ENCODE measurements around the gene MALL. TPM values are rescaled to one million over a fixed set of nuclear protein-coding genes. Genes with fewer than 3 reads are reported as not detected.
"Not testable (repeated sequence)": the region's sequence is repeated elsewhere in the genome, so short reads cannot be mapped to it uniquely, and the experiment has no call there.

The MALL gene
- total and polyA plus RNA-seq, 9 of the 15 experiments (the other 6 are each of a cell fraction or from before 2014, with no cell fraction given): 0.24 TPM; not detected in 8

GRCh38 chr2:110157153-110157793 is 41.7 kb upstream of the MALL start (continued):
- 0 out of 2 replicates have a peak, but pooled peaks have one; percentile 12 for TF ChIP-seq DEAF1 (CRISPR knock-in tag; IDR thresholded peaks at IDR 0.05)
- 0 out of 2 replicates have a peak, but pooled peaks have one; percentile 25 for TF ChIP-seq SMC3 (conservative IDR thresholded peaks at IDR 0.05; ENCODE audit: insufficient read depth, low read depth, low read length)

GRCh38 chr2:110154828-110155227 is 39.2 kb upstream of the MALL start:
- H3K79me2 ChIP-seq (ENCODE audit: control insufficient read depth, insufficient read depth, low read length); intact Hi-C loops (cut with micrococcal nuclease); H3K4me2 ChIP-seq (ENCODE audit: insufficient read depth, low read length); POLR2A ChIA-PET; H4K20me1 ChIP-seq (replicated peaks; ENCODE audit: control insufficient read depth, insufficient read depth, low read length); FAIRE-seq; H3K9me1 ChIP-seq (ENCODE audit: control insufficient read depth, insufficient read depth, low read length); CTCF ChIA-PET (ENCODE audit: low intra/inter-chr PET ratio); H3K9me3 ChIP-seq (replicated peaks; ENCODE audit: control insufficient read depth, insufficient read depth, low read depth, low read length); H3K4me1 ChIP-seq (replicated peaks in 1 of 2; ENCODE audit: control insufficient read depth in 2 of 2, insufficient read depth in 2 of 2, low read length in 2 of 2); H3K36me3 ChIP-seq (ENCODE audit: control insufficient read depth, insufficient read depth, low read length); H3K4me3 ChIP-seq; ATAC-seq; DNase-seq (ENCODE audit: extremely low read depth in 1 of 4, low spot score in 3 of 4); H2AFZ ChIP-seq (ENCODE audit: low read depth, low read length); H3K9ac ChIP-seq (ENCODE audit: insufficient read depth in 1 of 2, low read depth in 2 of 2, low read length in 2 of 2); BruUV-seq (replicated peaks); H3K27ac ChIP-seq (ENCODE audit: extremely low read depth, low read depth, low read length); in situ Hi-C loops (cut with MboI); H3K27me3 ChIP-seq (ENCODE audit: control insufficient read depth in 2 of 2, insufficient read depth in 2 of 2, low read length in 2 of 2): not testable (repeated sequence)
- 3% methylated on average over 4 of the region's 4 CpGs for WGBS (ENCODE audit: insufficient coverage, low coverage, missing lambda C conversion rate)
- peak; percentile 52 for TF ChIP-seq ZFP36 (IDR thresholded peaks at IDR 0.05; ENCODE audit: low read depth, low read length, partially characterized antibody)
